SK-N-SH (cell line): ENCODE results near the gene FMN1. TPM values are rescaled to one million over a fixed set of nuclear protein-coding genes. Genes with fewer than 3 reads are reported as not detected.

Source experiments
- CTCF ChIA-PET: fragments of 300-600, 350-600 bp; formaldehyde crosslinking; extraction: SDS; loops from one replicate; lab custom pipeline; 2021; lab: Yijun Ruan, JAX
- POLR2A ChIA-PET: fragments of 350-600 bp; sonication (Branson Sonifier 250); formaldehyde crosslinking; extraction: SDS; loops from one replicate; lab custom pipeline; 2020; ENCODE audit warnings: antibody characterized with exemption, inconsistent platforms; lab: Yijun Ruan, JAX
- DNase-seq: peaks from one replicate; pipeline ENCODE4 v3.0.0; 2012
- H2AFZ ChIP-seq: fragments of 200-600 bp; sonication (generic); 2 replicates; pipeline ENCODE4 v1.8.1; 2016; ENCODE audit warnings: antibody characterized with exemption, mild to moderate bottlenecking, low read depth
- H3F3A ChIP-seq: fragments of 200-600 bp; sonication (generic); replicated peaks from 2 replicates; pipeline ENCODE3; 2016; ENCODE audit warnings: antibody characterized with exemption, mild to moderate bottlenecking; ENCODE audit not compliant: insufficient read depth
- H3K27ac ChIP-seq, 2 experiments: fragments of 200-500 bp in 1 of 2; fragments of 200-600 bp in 1 of 2; sonication (Bioruptor generic) in 1 of 2; sonication (generic), shearing (Covaris generic) in 1 of 2; 2 replicates each; pipeline versions ENCODE4 v1.5.1 to v1.6.1; 2014 to 2016; ENCODE audit warnings: low read depth in 2 of 2, inconsistent platforms in 1 of 2, low read length in 1 of 2, mild to moderate bottlenecking in 1 of 2, mixed read lengths in 1 of 2
- H3K27me3 ChIP-seq: fragments of 200-600 bp; sonication (generic), shearing (Covaris generic); 2 replicates; pipeline ENCODE4 v1.6.1; 2016; ENCODE audit warnings: mixed run types; ENCODE audit not compliant: insufficient read depth
- H3K36me3 ChIP-seq, 2 experiments: fragments of 200-500 bp in 1 of 2; fragments of 200-600 bp in 1 of 2; sonication (Bioruptor generic) in 1 of 2; sonication (generic) in 1 of 2; replicated peaks in 1 of 2; 2 replicates each; pipeline versions ENCODE3 to v1.5.1; 2014 to 2016; ENCODE audit warnings: low read length in 1 of 2, mild to moderate bottlenecking in 1 of 2; ENCODE audit not compliant: insufficient read depth in 2 of 2, control insufficient read depth in 1 of 2
- H3K4me1 ChIP-seq, 2 experiments: fragments of 200-500 bp in 1 of 2; fragments of 200-600 bp in 1 of 2; sonication (Bioruptor generic) in 1 of 2; sonication (generic), shearing (Covaris generic) in 1 of 2; 2 replicates each; pipeline versions ENCODE4 v1.5.1 to v1.6.1; 2014 to 2016; ENCODE audit warnings: low read depth in 1 of 2, low read length in 1 of 2, mixed run types in 1 of 2; ENCODE audit not compliant: insufficient read depth in 2 of 2, control insufficient read depth in 1 of 2
- H3K4me2 ChIP-seq: fragments of 200-600 bp; sonication (generic), shearing (Covaris generic); 2 replicates; pipeline ENCODE4 v1.6.1; 2017; ENCODE audit warnings: mixed run types
- H3K4me3 ChIP-seq, 2 experiments: fragments of 200-500 bp in 1 of 2; fragments of 200-600 bp in 1 of 2; sonication (Bioruptor generic) in 1 of 2; sonication (generic), shearing (Covaris generic) in 1 of 2; 2 replicates each; pipeline versions ENCODE4 v1.5.1 to v1.8.1; 2014 to 2016; ENCODE audit warnings: low read depth in 2 of 2, inconsistent platforms in 1 of 2, low read length in 1 of 2, mild to moderate bottlenecking in 1 of 2, mixed read lengths in 1 of 2, moderate library complexity in 1 of 2
- H3K79me2 ChIP-seq: fragments of 200-600 bp; sonication (generic); 2 replicates; pipeline ENCODE4 v1.8.1; 2017; ENCODE audit warnings: mild to moderate bottlenecking; ENCODE audit not compliant: insufficient read depth
- H3K9ac ChIP-seq: fragments of 200-600 bp; sonication (generic); 2 replicates; pipeline ENCODE4 v1.6.1; 2017; ENCODE audit warnings: mixed run types
- H3K9me2 ChIP-seq: fragments of 200-600 bp; sonication (generic); 2 replicates; pipeline ENCODE4 v1.6.1; 2017; ENCODE audit warnings: mixed run types
- H3K9me3 ChIP-seq: fragments of 200-600 bp; sonication (generic); 2 replicates; pipeline ENCODE4 v1.6.1; 2017; ENCODE audit warnings: mixed run types, mild to moderate bottlenecking, moderate library complexity
- H4K20me1 ChIP-seq: fragments of 200-600 bp; sonication (generic); 2 replicates; pipeline ENCODE4 v1.6.1; 2017; ENCODE audit warnings: mild to moderate bottlenecking, mixed run types; ENCODE audit not compliant: insufficient read depth
- CTCF ChIP-seq: fragments of 200-600 bp; sonication (generic); IDR thresholded peaks from 2 replicates; pipeline ENCODE4 v1.6.1; 2017; ENCODE audit warnings: antibody characterized with exemption, mild to moderate bottlenecking, moderate library complexity
- ELF1 ChIP-seq: IDR thresholded peaks from 2 replicates; pipeline ENCODE4 v1.4.0; 2012
- EZH2phosphoT487 ChIP-seq: fragments of 200-600 bp; sonication (generic); IDR thresholded peaks from 2 replicates; pipeline ENCODE4 v1.6.1; 2017; ENCODE audit warnings: low read depth, mixed run types, mild to moderate bottlenecking, antibody characterized with exemption, moderate library complexity, borderline replicate concordance
- FOSL2 ChIP-seq: IDR thresholded peaks from 2 replicates; pipeline ENCODE4 v1.4.0; 2012; ENCODE audit warnings: low read depth, mild to moderate bottlenecking, moderate library complexity, borderline replicate concordance
- GATA2 ChIP-seq: sonication (generic); formaldehyde crosslinking; IDR thresholded peaks from 2 replicates; pipeline ENCODE4 v1.5.0; 2020; ENCODE audit warnings: mild to moderate bottlenecking, missing genetic modification reagents
- JUND ChIP-seq: IDR thresholded peaks from 2 replicates; pipeline ENCODE4 v1.4.0; 2012
- MEF2A ChIP-seq: IDR thresholded peaks from 2 replicates; pipeline ENCODE4 v1.4.0; 2012; ENCODE audit warnings: low read depth, borderline replicate concordance
- MXI1 ChIP-seq: IDR thresholded peaks from 2 replicates; pipeline ENCODE4 v1.6.1; 2012; ENCODE audit warnings: mild to moderate bottlenecking, low read depth, low read length, improper control_type of control experiment
- NFIC ChIP-seq: IDR thresholded peaks from 2 replicates; pipeline ENCODE4 v1.4.0; 2012; ENCODE audit warnings: borderline replicate concordance
- NRF1 ChIP-seq: IDR thresholded peaks from 2 replicates; pipeline ENCODE4 v1.6.1; 2012; ENCODE audit warnings: low read depth, mild to moderate bottlenecking, low read length
- RAD21 ChIP-seq: IDR thresholded peaks from 2 replicates; pipeline ENCODE4 v1.6.1; 2012; ENCODE audit warnings: mild to moderate bottlenecking, low read length
- REST ChIP-seq: IDR thresholded peaks from 2 replicates; pipeline ENCODE4 v1.6.1; 2012; ENCODE audit warnings: mild to moderate bottlenecking, low read depth, low read length, moderate library complexity
- RFX5 ChIP-seq: IDR thresholded peaks from 2 replicates; pipeline ENCODE4 v1.6.1; 2012; ENCODE audit warnings: mild to moderate bottlenecking, improper control_type of control experiment, low read length
- TCF12 ChIP-seq: IDR thresholded peaks from 2 replicates; pipeline ENCODE4 v1.4.0; 2012
- TEAD4 ChIP-seq: IDR thresholded peaks from 2 replicates; pipeline ENCODE4 v1.4.0; 2012; ENCODE audit warnings: mild to moderate bottlenecking, borderline replicate concordance; ENCODE audit not compliant: insufficient read depth
- YY1 ChIP-seq: IDR thresholded peaks from 2 replicates; pipeline ENCODE4 v1.4.0; 2012; ENCODE audit warnings: low read depth, mild to moderate bottlenecking
- WGBS: methylation state at CpG from one replicate; pipeline ENCODE4 v1.1.6; 2017; ENCODE audit warnings: low lambda C conversion rate; 5-methylcytosine and 5-hydroxymethylcytosine counted together
- polyA plus RNA-seq, 3 experiments: library from polyadenylated mRNA; depleted of rRNA; stranded (reverse); fragments of >200 nt; gene quantifications; 2 replicates each; pipeline ENCODE4 v1.2.3, GENCODE V29; 2012
- TF ChIP-seq, protein P1 (sequence below): IDR thresholded peaks from 2 replicates; pipeline ENCODE4; 2012
- TF ChIP-seq, protein P2 (sequence below): IDR thresholded peaks from 2 replicates; pipeline ENCODE4 v1.4.0; 2012; ENCODE audit warnings: low read depth
- TF ChIP-seq, protein P3 (sequence below): fragments of 150-350 bp; IDR thresholded peaks from 2 replicates; pipeline ENCODE4 v1.6.1; 2016; ENCODE audit warnings: mild to moderate bottlenecking, low read depth, low read length
- TF ChIP-seq, protein P4 (sequence below): IDR thresholded peaks from 2 replicates; pipeline ENCODE4 v1.4.0; 2012; ENCODE audit warnings: low read depth, borderline replicate concordance

FMN1 gene
- polyA plus RNA-seq, 1 of the 3 experiments (the other 2 are of a cell fraction), result 9.1 TPM

- Histone ChIP-seq H3K79me2 (peaks cover 33% of the 10 kb centered on the region), H3K9me2 (no peaks in the 10 kb centered on the region), H2AFZ (no peak overlapping the region), H3F3A (peaks cover 74% of the 10 kb centered on the region), H3K4me2 (no peak overlapping the region), H3K4me3 (no peak overlapping the region), H3K27me3 (no peaks in the 10 kb centered on the region), H3K4me1 (peaks cover 0 to 31% of the 10 kb centered on the region in 2 experiments; a peak in 3 of 4 replicates), H4K20me1 (no peaks in the 10 kb centered on the region; the same call in 1 of the 2 replicates), H3K9me3 (no peaks in the 10 kb centered on the region), H3K27ac (peak overlapping the region in 1 of 2 experiments; percentile 93; a peak in 2 of 4 replicates), H3K9ac (no peak overlapping the region), H3K36me3 (peaks cover 5 to 43% of the 10 kb centered on the region in 2 experiments)
- TF ChIP-seq MEF2A (no peak), YY1 (no peak), REST (no peak), MXI1 (no peak), GATA2 (CRISPR knock-in tag) (no peak), JUND (no peak), CTCF (no peak), RAD21 (no peak), EZH2phosphoT487 (no peak), TCF12 (no peak), NRF1 (no peak), FOSL2 (no peak), NFIC (no peak), ELF1 (no peak), RFX5 (no peak), TEAD4 (no peak)
- TF ChIP-seq, protein P1, sequence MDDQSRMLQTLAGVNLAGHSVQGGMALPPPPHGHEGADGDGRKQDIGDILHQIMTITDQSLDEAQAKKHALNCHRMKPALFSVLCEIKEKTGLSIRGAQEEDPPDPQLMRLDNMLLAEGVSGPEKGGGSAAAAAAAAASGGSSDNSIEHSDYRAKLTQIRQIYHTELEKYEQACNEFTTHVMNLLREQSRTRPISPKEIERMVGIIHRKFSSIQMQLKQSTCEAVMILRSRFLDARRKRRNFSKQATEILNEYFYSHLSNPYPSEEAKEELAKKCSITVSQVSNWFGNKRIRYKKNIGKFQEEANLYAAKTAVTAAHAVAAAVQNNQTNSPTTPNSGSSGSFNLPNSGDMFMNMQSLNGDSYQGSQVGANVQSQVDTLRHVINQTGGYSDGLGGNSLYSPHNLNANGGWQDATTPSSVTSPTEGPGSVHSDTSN, result no peak
- TF ChIP-seq, protein P2, sequence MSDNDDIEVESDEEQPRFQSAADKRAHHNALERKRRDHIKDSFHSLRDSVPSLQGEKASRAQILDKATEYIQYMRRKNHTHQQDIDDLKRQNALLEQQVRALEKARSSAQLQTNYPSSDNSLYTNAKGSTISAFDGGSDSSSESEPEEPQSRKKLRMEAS, result no peak
- TF ChIP-seq, protein P3, sequence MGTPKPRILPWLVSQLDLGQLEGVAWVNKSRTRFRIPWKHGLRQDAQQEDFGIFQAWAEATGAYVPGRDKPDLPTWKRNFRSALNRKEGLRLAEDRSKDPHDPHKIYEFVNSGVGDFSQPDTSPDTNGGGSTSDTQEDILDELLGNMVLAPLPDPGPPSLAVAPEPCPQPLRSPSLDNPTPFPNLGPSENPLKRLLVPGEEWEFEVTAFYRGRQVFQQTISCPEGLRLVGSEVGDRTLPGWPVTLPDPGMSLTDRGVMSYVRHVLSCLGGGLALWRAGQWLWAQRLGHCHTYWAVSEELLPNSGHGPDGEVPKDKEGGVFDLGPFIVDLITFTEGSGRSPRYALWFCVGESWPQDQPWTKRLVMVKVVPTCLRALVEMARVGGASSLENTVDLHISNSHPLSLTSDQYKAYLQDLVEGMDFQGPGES, result no peak
- TF ChIP-seq, protein P4, sequence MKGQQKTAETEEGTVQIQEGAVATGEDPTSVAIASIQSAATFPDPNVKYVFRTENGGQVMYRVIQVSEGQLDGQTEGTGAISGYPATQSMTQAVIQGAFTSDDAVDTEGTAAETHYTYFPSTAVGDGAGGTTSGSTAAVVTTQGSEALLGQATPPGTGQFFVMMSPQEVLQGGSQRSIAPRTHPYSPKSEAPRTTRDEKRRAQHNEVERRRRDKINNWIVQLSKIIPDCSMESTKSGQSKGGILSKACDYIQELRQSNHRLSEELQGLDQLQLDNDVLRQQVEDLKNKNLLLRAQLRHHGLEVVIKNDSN, result no peak
- no peak for DNase-seq
- 48% methylated on average over 1 of the region's 1 CpG for WGBS
- CTCF ChIA-PET, result interaction anchor here (0.9 kb wide), 1 partner anchor 13 kb away, joined by 4 read pairs; no protein-coding TSS in a partner anchor
- POLR2A ChIA-PET, result no interaction called here
Measured at GRCh38 chr15:32831485-32831884, 363.0 kb downstream of the FMN1 start.
